NCI-H2081 treated with DMSO at 0.1 percent for 48 hours (cell line): ENCODE measurements around the gene MBP.

ENCODE experiments used
- DNase-seq: peaks from one replicate; lab custom pipeline; 2025; lab: John Stamatoyannopoulos, UW

MBP gene

GRCh38 chr18:76943542-76944339, 188.8 kb downstream of the MBP start:
- DNase-seq: no peak

- no peak for DNase-seq
Observed at GRCh38 chr18:76941284-76941683, 191.3 kb downstream of the MBP start.

- no peak for DNase-seq
Observed at GRCh38 chr18:76938619-76939018, 194.0 kb downstream of the MBP start.

GRCh38 chr18:76937597-76937996, 195.0 kb downstream of the MBP start:
- DNase-seq: no peak

- DNase-seq: no peak
Observed at GRCh38 chr18:76936877-76937276, 195.7 kb downstream of the MBP start.

GRCh38 chr18:76935722-76936337, 196.8 kb downstream of the MBP start:
- no peak for DNase-seq

GRCh38 chr18:76932026-76932819, 200.4 kb downstream of the MBP start:
- DNase-seq: no peak

- no peak for DNase-seq
Observed at GRCh38 chr18:76931171-76931570, 201.4 kb downstream of the MBP start.
